ENCODE measurements around the gene RPS6KL1. TPM values are rescaled to one million over a fixed set of nuclear protein-coding genes. Genes with fewer than 3 reads are reported as not detected.

The RPS6KL1 gene
- total and polyA plus RNA-seq, 4 donors, result 1.1 to 5.9 (median 3.8) TPM

DNA sequence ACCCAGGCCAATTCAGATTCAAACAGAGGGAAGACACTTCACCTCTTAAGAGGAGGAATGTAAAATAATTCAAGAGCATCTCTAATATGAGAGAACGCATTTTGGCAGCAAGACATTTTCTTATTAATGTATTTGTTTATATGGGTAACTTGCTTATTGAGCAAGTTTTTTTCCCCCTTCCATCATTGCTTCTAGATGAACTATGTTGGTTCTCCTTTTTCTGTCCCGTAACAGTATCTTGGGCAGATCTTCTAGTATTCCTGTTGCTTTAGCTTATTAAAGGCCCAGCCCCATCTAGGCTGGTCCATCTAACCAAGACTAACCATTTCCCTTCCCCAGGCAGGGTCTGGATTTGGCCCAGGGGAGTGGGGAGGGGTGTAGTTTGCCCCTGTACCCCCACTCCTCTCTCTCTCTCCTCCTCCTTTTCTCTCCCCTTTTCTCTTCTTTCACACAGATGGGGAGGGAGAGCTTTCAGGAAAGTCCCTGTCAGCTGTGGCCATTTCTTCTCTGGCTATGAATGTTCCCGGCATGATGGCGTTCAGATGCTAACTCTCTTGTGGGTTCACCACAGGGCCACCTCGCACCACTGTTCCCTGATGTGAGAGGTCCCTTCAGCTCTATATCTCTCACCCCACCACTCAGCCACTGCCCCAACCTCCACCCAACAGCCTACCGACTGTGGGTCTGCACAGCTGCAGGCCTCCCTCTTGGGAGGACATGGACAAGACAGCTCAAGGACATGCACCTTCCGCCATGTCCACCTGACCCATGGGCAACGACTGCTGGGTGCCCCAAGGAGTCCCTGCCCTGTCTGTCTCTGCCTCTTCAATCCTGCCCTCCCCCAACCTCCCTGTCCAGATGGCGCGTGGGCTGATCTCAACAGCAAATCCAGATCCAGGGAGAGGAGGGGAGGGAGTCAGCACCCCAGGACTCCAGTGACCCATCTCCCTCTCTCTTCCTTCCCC, 15.8 kb upstream of the RPS6KL1 start:
- WGBS, result 92% methylated on average over 10 of the region's 10 CpGs
- no peak for DNase-seq (ENCODE audit: low spot score)
- Histone ChIP-seq H3K27ac (ENCODE audit: low read depth in 1 of 2, low read length in 2 of 2) (peak overlapping the region in 1 of 2 donors; percentile 70), H3K36me3 (ENCODE audit: control insufficient read depth in 4 of 4, insufficient read depth in 3 of 4, low read depth in 1 of 4, low read length in 3 of 4) (no peaks in the 10 kb centered on the region), H3K4me3 (ENCODE audit: low read depth in 1 of 3, low read length in 3 of 3) (no peak overlapping the region), H3K4me1 (ENCODE audit: control insufficient read depth in 4 of 4, insufficient read depth in 4 of 4, low read length in 3 of 4) (peaks cover 0 to 13% (median 2%) of the 10 kb centered on the region in 4 donors), H3K27me3 (ENCODE audit: control insufficient read depth in 4 of 4, insufficient read depth in 4 of 4, low read length in 3 of 4) (no peaks in the 10 kb centered on the region), H3K9ac (ENCODE audit: low read depth in 1 of 2, low read length in 2 of 2) (no peak overlapping the region), H3K9me3 (ENCODE audit: control insufficient read depth in 4 of 4, low read length in 3 of 4) (no peaks in the 10 kb centered on the region)
- TF ChIP-seq, protein P1, sequence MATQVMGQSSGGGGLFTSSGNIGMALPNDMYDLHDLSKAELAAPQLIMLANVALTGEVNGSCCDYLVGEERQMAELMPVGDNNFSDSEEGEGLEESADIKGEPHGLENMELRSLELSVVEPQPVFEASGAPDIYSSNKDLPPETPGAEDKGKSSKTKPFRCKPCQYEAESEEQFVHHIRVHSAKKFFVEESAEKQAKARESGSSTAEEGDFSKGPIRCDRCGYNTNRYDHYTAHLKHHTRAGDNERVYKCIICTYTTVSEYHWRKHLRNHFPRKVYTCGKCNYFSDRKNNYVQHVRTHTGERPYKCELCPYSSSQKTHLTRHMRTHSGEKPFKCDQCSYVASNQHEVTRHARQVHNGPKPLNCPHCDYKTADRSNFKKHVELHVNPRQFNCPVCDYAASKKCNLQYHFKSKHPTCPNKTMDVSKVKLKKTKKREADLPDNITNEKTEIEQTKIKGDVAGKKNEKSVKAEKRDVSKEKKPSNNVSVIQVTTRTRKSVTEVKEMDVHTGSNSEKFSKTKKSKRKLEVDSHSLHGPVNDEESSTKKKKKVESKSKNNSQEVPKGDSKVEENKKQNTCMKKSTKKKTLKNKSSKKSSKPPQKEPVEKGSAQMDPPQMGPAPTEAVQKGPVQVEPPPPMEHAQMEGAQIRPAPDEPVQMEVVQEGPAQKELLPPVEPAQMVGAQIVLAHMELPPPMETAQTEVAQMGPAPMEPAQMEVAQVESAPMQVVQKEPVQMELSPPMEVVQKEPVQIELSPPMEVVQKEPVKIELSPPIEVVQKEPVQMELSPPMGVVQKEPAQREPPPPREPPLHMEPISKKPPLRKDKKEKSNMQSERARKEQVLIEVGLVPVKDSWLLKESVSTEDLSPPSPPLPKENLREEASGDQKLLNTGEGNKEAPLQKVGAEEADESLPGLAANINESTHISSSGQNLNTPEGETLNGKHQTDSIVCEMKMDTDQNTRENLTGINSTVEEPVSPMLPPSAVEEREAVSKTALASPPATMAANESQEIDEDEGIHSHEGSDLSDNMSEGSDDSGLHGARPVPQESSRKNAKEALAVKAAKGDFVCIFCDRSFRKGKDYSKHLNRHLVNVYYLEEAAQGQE (IDR thresholded peaks at IDR 0.05), result no peak
- TF ChIP-seq YY1 (IDR thresholded peaks at IDR 0.05) (no peak), JUND (IDR thresholded peaks at IDR 0.05) (no peak)

DNA sequence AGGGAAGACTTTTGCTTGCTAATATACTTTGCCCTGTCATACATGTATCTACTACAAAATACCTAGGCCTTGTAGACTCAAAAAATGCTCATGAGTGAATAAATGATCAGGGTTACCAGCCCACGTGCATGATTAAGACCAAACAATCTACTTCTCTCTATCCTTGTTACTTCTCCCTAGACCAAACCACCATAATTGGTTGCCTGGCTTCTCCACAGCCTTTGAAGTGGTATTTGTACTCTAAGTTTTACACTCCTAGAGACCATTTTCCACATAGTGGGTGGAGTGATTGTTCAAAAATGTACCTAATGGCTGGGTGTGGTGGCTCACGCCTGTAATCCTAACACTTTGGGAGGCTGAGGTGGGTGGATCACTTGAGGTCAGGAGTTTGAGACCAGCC, 14.1 kb upstream of the RPS6KL1 start:
- Histone ChIP-seq H3K27me3 (ENCODE audit: control insufficient read depth in 4 of 4, insufficient read depth in 4 of 4, low read length in 3 of 4) (no peaks in the 10 kb centered on the region), H3K4me1 (ENCODE audit: control insufficient read depth in 4 of 4, insufficient read depth in 4 of 4, low read length in 3 of 4) (peaks cover 0 to 12% (median 2%) of the 10 kb centered on the region in 4 donors), H3K36me3 (ENCODE audit: control insufficient read depth in 4 of 4, insufficient read depth in 3 of 4, low read depth in 1 of 4, low read length in 3 of 4) (no peaks in the 10 kb centered on the region), H3K27ac (ENCODE audit: low read depth in 1 of 2, low read length in 2 of 2) (no peak overlapping the region), H3K4me3 (ENCODE audit: low read depth in 1 of 3, low read length in 3 of 3) (no peak overlapping the region), H3K9ac (ENCODE audit: low read depth in 1 of 2, low read length in 2 of 2) (no peak overlapping the region), H3K9me3 (ENCODE audit: control insufficient read depth in 4 of 4, low read length in 3 of 4) (no peaks in the 10 kb centered on the region)
- TF ChIP-seq NR2F2 (IDR thresholded peaks at IDR 0.05) (no peak), JUND (IDR thresholded peaks at IDR 0.05) (no peak), RXRA (IDR thresholded peaks at IDR 0.05) (no peak), EGR1 (IDR thresholded peaks at IDR 0.05; ENCODE audit: low read depth in 2 of 2) (no peak), TAF1 (conservative IDR thresholded peaks at IDR 0.05) (no peak), RAD21 (IDR thresholded peaks at IDR 0.05) (no peak), GABPA (IDR thresholded peaks at IDR 0.05 in 1 of 2, conservative IDR thresholded peaks at IDR 0.05 in 1 of 2) (no peak), SP1 (IDR thresholded peaks at IDR 0.05) (no peak), FOXA2 (IDR thresholded peaks at IDR 0.05) (no peak), YY1 (IDR thresholded peaks at IDR 0.05) (no peak)
- TF ChIP-seq, protein P2, sequence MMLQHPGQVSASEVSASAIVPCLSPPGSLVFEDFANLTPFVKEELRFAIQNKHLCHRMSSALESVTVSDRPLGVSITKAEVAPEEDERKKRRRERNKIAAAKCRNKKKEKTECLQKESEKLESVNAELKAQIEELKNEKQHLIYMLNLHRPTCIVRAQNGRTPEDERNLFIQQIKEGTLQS (IDR thresholded peaks at IDR 0.05), result no peak
- TF ChIP-seq, protein P1 (IDR thresholded peaks at IDR 0.05), result no peak
- TF ChIP-seq, protein P3, sequence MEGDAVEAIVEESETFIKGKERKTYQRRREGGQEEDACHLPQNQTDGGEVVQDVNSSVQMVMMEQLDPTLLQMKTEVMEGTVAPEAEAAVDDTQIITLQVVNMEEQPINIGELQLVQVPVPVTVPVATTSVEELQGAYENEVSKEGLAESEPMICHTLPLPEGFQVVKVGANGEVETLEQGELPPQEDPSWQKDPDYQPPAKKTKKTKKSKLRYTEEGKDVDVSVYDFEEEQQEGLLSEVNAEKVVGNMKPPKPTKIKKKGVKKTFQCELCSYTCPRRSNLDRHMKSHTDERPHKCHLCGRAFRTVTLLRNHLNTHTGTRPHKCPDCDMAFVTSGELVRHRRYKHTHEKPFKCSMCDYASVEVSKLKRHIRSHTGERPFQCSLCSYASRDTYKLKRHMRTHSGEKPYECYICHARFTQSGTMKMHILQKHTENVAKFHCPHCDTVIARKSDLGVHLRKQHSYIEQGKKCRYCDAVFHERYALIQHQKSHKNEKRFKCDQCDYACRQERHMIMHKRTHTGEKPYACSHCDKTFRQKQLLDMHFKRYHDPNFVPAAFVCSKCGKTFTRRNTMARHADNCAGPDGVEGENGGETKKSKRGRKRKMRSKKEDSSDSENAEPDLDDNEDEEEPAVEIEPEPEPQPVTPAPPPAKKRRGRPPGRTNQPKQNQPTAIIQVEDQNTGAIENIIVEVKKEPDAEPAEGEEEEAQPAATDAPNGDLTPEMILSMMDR (IDR thresholded peaks at IDR 0.05; ENCODE audit: low read depth, low read length, missing input control), result no peak
- TF ChIP-seq, protein P4, sequence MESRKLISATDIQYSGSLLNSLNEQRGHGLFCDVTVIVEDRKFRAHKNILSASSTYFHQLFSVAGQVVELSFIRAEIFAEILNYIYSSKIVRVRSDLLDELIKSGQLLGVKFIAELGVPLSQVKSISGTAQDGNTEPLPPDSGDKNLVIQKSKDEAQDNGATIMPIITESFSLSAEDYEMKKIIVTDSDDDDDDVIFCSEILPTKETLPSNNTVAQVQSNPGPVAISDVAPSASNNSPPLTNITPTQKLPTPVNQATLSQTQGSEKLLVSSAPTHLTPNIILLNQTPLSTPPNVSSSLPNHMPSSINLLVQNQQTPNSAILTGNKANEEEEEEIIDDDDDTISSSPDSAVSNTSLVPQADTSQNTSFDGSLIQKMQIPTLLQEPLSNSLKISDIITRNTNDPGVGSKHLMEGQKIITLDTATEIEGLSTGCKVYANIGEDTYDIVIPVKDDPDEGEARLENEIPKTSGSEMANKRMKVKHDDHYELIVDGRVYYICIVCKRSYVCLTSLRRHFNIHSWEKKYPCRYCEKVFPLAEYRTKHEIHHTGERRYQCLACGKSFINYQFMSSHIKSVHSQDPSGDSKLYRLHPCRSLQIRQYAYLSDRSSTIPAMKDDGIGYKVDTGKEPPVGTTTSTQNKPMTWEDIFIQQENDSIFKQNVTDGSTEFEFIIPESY (IDR thresholded peaks at IDR 0.05), result no peak
- TF ChIP-seq, protein P5, sequence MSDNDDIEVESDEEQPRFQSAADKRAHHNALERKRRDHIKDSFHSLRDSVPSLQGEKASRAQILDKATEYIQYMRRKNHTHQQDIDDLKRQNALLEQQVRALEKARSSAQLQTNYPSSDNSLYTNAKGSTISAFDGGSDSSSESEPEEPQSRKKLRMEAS (IDR thresholded peaks at IDR 0.05), result no peak
- 78% methylated on average over 2 of the region's 2 CpGs for WGBS
- DNase-seq (ENCODE audit: low spot score), result no peak
